PC-9 (cell line): Measurements from ENCODE around the gene PSKH1. TPM values are rescaled to one million over a fixed set of nuclear protein-coding genes. Genes with fewer than 3 reads are reported as not detected.
A peak's percentile ranks its signal among the peaks of the same experiment; 100 is the strongest.

Experiments
- BruUV-seq: library from RNA; stranded (reverse); fragments of 400-500 nt; replicated peaks from 2 replicates; lab custom pipeline; 2021; lab: Mats Ljungman, UMichigan
- CTCF ChIA-PET: fragments of 300-600 bp; sonication (Branson Sonifier 250); formaldehyde crosslinking; loops from one replicate; lab custom pipeline; 2022; ENCODE audit warnings: antibody characterized with exemption; lab: Charles Lee
- POLR2A ChIA-PET: fragments of 300-600 bp; sonication (Branson Sonifier 250); formaldehyde crosslinking; loops from one replicate; lab custom pipeline; 2022; ENCODE audit warnings: antibody characterized with exemption; ENCODE audit not compliant: unreplicated experiment; lab: Charles Lee
- DNase-seq, 2 experiments: peaks; one replicate each; pipeline versions ENCODE4 v3.0.0 to v3.0.0-alpha.2; 2015 to 2022; ENCODE audit warnings: mixed read lengths in 1 of 2
- H2AFZ ChIP-seq: fragments of 200-600 bp; sonication (generic); 2 replicates; pipeline ENCODE4 v1.8.1; 2017; ENCODE audit warnings: antibody characterized with exemption
- H3F3A ChIP-seq: fragments of 200-600 bp; sonication (generic); 2 replicates; pipeline ENCODE4 v1.8.1; 2017; ENCODE audit warnings: antibody characterized with exemption, mild to moderate bottlenecking, low read depth; ENCODE audit not compliant: insufficient read depth
- H3K27ac ChIP-seq: fragments of 200-600 bp; sonication (generic); 2 replicates; pipeline ENCODE4 v1.6.1; 2016; ENCODE audit warnings: mixed run types
- H3K27me3 ChIP-seq: fragments of 200-600 bp; sonication (generic); 2 replicates; pipeline ENCODE4 v1.6.1; 2016; ENCODE audit warnings: low read depth, mixed run types; ENCODE audit not compliant: insufficient read depth
- H3K36me3 ChIP-seq: fragments of 200-600 bp; sonication (generic); 2 replicates; pipeline ENCODE4 v1.6.1; 2016; ENCODE audit warnings: low read depth, mixed run types
- H3K4me1 ChIP-seq: fragments of 200-600 bp; sonication (generic); replicated peaks from 2 replicates; pipeline ENCODE4 v1.6.1; 2016; ENCODE audit warnings: mixed run types; ENCODE audit not compliant: insufficient read depth
- H3K4me2 ChIP-seq: fragments of 200-600 bp; sonication (generic); 2 replicates; pipeline ENCODE4 v1.6.1; 2017; ENCODE audit warnings: mixed run types
- H3K4me3 ChIP-seq: fragments of 200-600 bp; sonication (generic); 2 replicates; pipeline ENCODE4 v1.6.1; 2016; ENCODE audit warnings: mixed run types
- H3K79me2 ChIP-seq: fragments of 200-600 bp; sonication (generic); 2 replicates; pipeline ENCODE4 v1.6.1; 2017; ENCODE audit warnings: low read depth, mixed run types
- H3K9me2 ChIP-seq: fragments of 200-600 bp; sonication (generic); 2 replicates; pipeline ENCODE4 v1.8.1; 2017; ENCODE audit warnings: mild to moderate bottlenecking; ENCODE audit not compliant: insufficient read depth
- H3K9me3 ChIP-seq: fragments of 200-600 bp; sonication (generic); 2 replicates; pipeline ENCODE4 v1.8.1; 2016; ENCODE audit warnings: low read depth; ENCODE audit not compliant: insufficient read depth
- H4K20me1 ChIP-seq: fragments of 200-600 bp; sonication (generic); 2 replicates; pipeline ENCODE4 v1.8.1; 2017; ENCODE audit not compliant: insufficient read depth
- CTCF ChIP-seq: fragments of 200-600 bp; sonication (generic); conservative IDR thresholded peaks from 2 replicates; pipeline ENCODE4 v1.6.1; 2017; ENCODE audit warnings: mixed run types, antibody characterized with exemption, mild to moderate bottlenecking, moderate library complexity
- EZH2 ChIP-seq: fragments of 200-600 bp; sonication (generic); IDR thresholded peaks from 2 replicates; pipeline ENCODE4 v1.8.0; 2017; ENCODE audit warnings: antibody characterized with exemption, low read depth
- intact Hi-C: fragments of 100-400 bp; cut with micrococcal nuclease; formaldehyde crosslinking; loops from one replicate; pipeline ENCODE4 v1.10.0; 2022; ENCODE audit not compliant: unreplicated experiment
- total RNA-seq: library from RNA; stranded (reverse); gene quantifications from 2 replicates; pipeline ENCODE4 v1.2.3, GENCODE V29; 2021

PSKH1 gene
- total RNA-seq, 1 experiment from 2014 or later, result 25.8 TPM

- TF ChIP-seq CTCF (no peak), EZH2 (no peak)
- peaks cover 54% of the 10 kb centered on the region for H3F3A ChIP-seq
- no peaks in the 10 kb centered on the region for H3K9me2 ChIP-seq
- peaks cover 15% of the 10 kb centered on the region; the same call in 1 of the 2 replicates for H3K36me3 ChIP-seq
- H2AFZ ChIP-seq, result no peak overlapping the region
- ChIA-PET CTCF (interaction anchor here (0.6 kb wide), 1 partner anchor 8 kb away, joined by 3 read pairs; no protein-coding TSS in a partner anchor), POLR2A (no interaction called here)
- peaks cover 52% of the 10 kb centered on the region for H3K4me1 ChIP-seq
- peaks cover 93% of the 10 kb centered on the region for H3K79me2 ChIP-seq
- no peak for DNase-seq
- H3K27ac ChIP-seq, result peak overlapping the region; percentile 69
- H3K4me2 ChIP-seq, result peak overlapping the region; percentile 62
- no peaks in the 10 kb centered on the region for H3K27me3 ChIP-seq
- H3K4me3 ChIP-seq, result no peak overlapping the region; the same call in 1 of the 2 replicates
- no peaks in the 10 kb centered on the region for H3K9me3 ChIP-seq
- TSS peak; percentile 3 for BruUV-seq
- peaks cover 94% of the 10 kb centered on the region for H4K20me1 ChIP-seq
- intact Hi-C loops, result loop anchor here (5.0 kb wide), 2 partner anchors 141 to 181 kb away; partner anchors contain the start of gene GFOD2
These were observed 34.6 kb upstream of the PSKH1 start for GRCh38 chr16:67858500-67858899.

- no TSS peak for BruUV-seq
- Histone ChIP-seq H4K20me1 (peaks cover 91% of the 10 kb centered on the region), H3K27me3 (no peaks in the 10 kb centered on the region), H3K9me2 (no peaks in the 10 kb centered on the region), H2AFZ (no peak overlapping the region), H3F3A (peaks cover 46% of the 10 kb centered on the region), H3K36me3 (peaks cover 23% of the 10 kb centered on the region), H3K9me3 (no peaks in the 10 kb centered on the region), H3K4me3 (no peak overlapping the region), H3K4me1 (peaks cover 49% of the 10 kb centered on the region), H3K79me2 (peaks cover 81% of the 10 kb centered on the region), H3K4me2 (peak overlapping the region; percentile 50), H3K27ac (peak overlapping the region; percentile 36)
- ChIA-PET CTCF (no interaction called here), POLR2A (interaction anchor here (0.6 to 0.7 kb wide), 3 partner anchors 16 to 201 kb away, joined by 3 to 4 read pairs (median 3); partner anchors contain the start of genes ACD and RANBP10)
- TF ChIP-seq CTCF, result no peak
- TF ChIP-seq EZH2, result no peak
- intact Hi-C loops, result loop anchor here (2.0 kb wide), 1 partner anchor 14 kb away; the partner anchor contains the start of genes CENPT and NUTF2
- DNase-seq, result peak in 1 of 2 experiments; percentile 79
These were observed 32.3 kb upstream of the PSKH1 start for GRCh38 chr16:67860589-67861398.

GRCh38 chr16:67861877-67862276 is 31.2 kb upstream of the PSKH1 start:
- ChIA-PET CTCF (no interaction called here), POLR2A (no interaction called here)
- TF ChIP-seq CTCF, result no peak
- TF ChIP-seq EZH2, result no peak
- Histone ChIP-seq H3K9me2 (no peaks in the 10 kb centered on the region), H3F3A (peaks cover 36% of the 10 kb centered on the region), H3K79me2 (peaks cover 70% of the 10 kb centered on the region), H2AFZ (no peak overlapping the region), H3K9me3 (no peaks in the 10 kb centered on the region), H3K4me3 (no peak overlapping the region), H4K20me1 (peaks cover 89% of the 10 kb centered on the region), H3K27me3 (no peaks in the 10 kb centered on the region), H3K27ac (no peak overlapping the region), H3K4me1 (peaks cover 38% of the 10 kb centered on the region), H3K36me3 (peaks cover 23% of the 10 kb centered on the region), H3K4me2 (no peak overlapping the region)
- no TSS peak for BruUV-seq
- intact Hi-C loops, result loop anchor here (2.0 kb wide), 1 partner anchor 15 kb away; the partner anchor contains the start of genes CENPT and NUTF2
- DNase-seq, result no peak
